ENCODE data around the gene MRPL34. TPM values are rescaled to one million over a fixed set of nuclear protein-coding genes. Genes with fewer than 3 reads are reported as not detected.

MRPL34 gene
- 47.2 TPM for polyA plus RNA-seq
- long read RNA-seq, donor 1, transcript MRPL34-201 (2 exons, 968 nt): major isoform, 35 of 36 reads
- long read RNA-seq, donor 1, partial matches to known transcripts: 0 of 36 reads
- long read RNA-seq, donor 1, other reads (novel, unspliced or antisense): 0 of 36 reads
- long read RNA-seq, donor 2, transcript MRPL34-201 (2 exons, 968 nt): major isoform, 63 of 64 reads
- long read RNA-seq, donor 2, partial matches to known transcripts: 0 of 64 reads
- long read RNA-seq, donor 2, other reads (novel, unspliced or antisense): 0 of 64 reads
- long read RNA-seq, donor 3: 0 reads
- long read RNA-seq, donor 4, partial matches to known transcripts: 0 of 3 reads
- long read RNA-seq, donor 4, other reads (novel, unspliced or antisense): 0 of 3 reads
- long read RNA-seq, donor 5, transcript MRPL34-201 (2 exons, 968 nt): major isoform, 17 of 18 reads
- long read RNA-seq, donor 5, partial matches to known transcripts: 0 of 18 reads
- long read RNA-seq, donor 5, other reads (novel, unspliced or antisense): 0 of 18 reads
- long read RNA-seq, donor 6, transcript MRPL34-201 (2 exons, 968 nt): major isoform, 52 of 53 reads
- long read RNA-seq, donor 6, partial matches to known transcripts: 0 of 53 reads
- long read RNA-seq, donor 6, other reads (novel, unspliced or antisense): 0 of 53 reads
- long read RNA-seq, donor 7, transcript MRPL34-201 (2 exons, 968 nt): major isoform, 17 of 17 reads
- long read RNA-seq, donor 7, partial matches to known transcripts: 0 of 17 reads
- long read RNA-seq, donor 7, other reads (novel, unspliced or antisense): 0 of 17 reads
- long read RNA-seq, donor 8, transcript MRPL34-201 (2 exons, 968 nt): major isoform, 73 of 73 reads
- long read RNA-seq, donor 8, partial matches to known transcripts: 0 of 73 reads
- long read RNA-seq, donor 8, other reads (novel, unspliced or antisense): 0 of 73 reads
- long read RNA-seq, donor 9, transcript MRPL34-201 (2 exons, 968 nt): major isoform, 51 of 52 reads
- long read RNA-seq, donor 9, partial matches to known transcripts: 0 of 52 reads
- long read RNA-seq, donor 9, other reads (novel, unspliced or antisense): 0 of 52 reads
- long read RNA-seq, donor 10, transcript MRPL34-201 (2 exons, 968 nt): major isoform, 75 of 77 reads
- long read RNA-seq, donor 10, partial matches to known transcripts: 0 of 77 reads
- long read RNA-seq, donor 10, other reads (novel, unspliced or antisense): 0 of 77 reads
- long read RNA-seq, donor 11, transcript MRPL34-201 (2 exons, 968 nt): major isoform, 32 of 32 reads
- long read RNA-seq, donor 11, partial matches to known transcripts: 0 of 32 reads
- long read RNA-seq, donor 11, other reads (novel, unspliced or antisense): 0 of 32 reads

DNA sequence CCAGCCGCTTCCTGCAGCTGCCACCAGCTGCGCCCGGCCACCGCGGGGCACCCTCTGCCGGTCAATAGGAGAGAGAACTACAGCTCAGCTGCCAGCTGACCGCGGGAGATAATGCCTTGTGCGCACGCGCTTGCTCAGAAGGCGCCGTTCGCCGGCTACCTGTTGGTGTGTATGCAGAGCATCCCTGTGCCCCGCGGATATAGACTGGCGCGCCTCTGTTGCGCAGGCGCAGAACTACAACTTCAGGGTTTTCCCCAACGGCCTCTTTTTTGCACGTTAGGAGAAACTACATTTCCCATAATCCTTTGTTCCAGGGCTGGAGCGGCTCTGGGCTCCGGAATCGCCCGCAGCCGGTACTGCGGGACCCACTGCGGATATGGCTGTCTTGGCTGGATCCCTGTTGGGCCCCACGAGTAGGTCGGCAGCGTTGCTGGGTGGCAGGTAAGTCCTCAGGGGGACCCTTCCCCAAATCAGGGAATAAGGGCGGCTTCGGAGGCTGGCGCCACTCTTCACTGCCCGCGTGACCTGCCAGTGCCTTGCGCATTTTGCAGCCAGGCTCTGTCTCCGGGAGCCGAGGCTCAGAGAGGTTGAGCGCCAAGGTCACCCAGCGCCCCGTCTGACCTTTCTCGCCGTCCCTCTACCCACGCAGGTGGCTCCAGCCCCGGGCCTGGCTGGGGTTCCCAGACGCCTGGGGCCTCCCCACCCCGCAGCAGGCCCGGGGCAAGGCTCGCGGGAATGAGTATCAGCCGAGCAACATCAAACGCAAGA lies at the start of gene MRPL34:
TSS of gene MRPL34 (plus strand) at position 356 of the 768 bp plus-strand sequence. CDS start at position 377, 21 bp downstream.
- Histone ChIP-seq H3K4me1 (ENCODE audit: control insufficient read depth, insufficient read depth, low read length) (peaks cover 29% of the 10 kb centered on the region), H3K36me3 (ENCODE audit: control insufficient read depth, insufficient read depth, low read length) (peaks cover 3% of the 10 kb centered on the region), H3K27me3 (ENCODE audit: control insufficient read depth, insufficient read depth, low read length) (no peaks in the 10 kb centered on the region), H3K9me3 (ENCODE audit: control insufficient read depth, low read depth, low read length) (no peaks in the 10 kb centered on the region), H3K27ac (ENCODE audit: low read length) (peak within 1 kb of the TSS; percentile 96), H3K4me3 (ENCODE audit: low read length) (peak within 1 kb of the TSS; percentile 82)
- no CpG with 5 or more reads among the region's 55 CpGs for WGBS (ENCODE audit: insufficient coverage, low lambda C conversion rate)
- peak; percentile 99 to 100 for DNase-seq

GRCh38 chr19:17256130-17256529 lies 49.5 kb upstream of the MRPL34 start:
- no peaks in the 10 kb centered on the region for H3K27me3 ChIP-seq (ENCODE audit: control insufficient read depth, insufficient read depth, low read length)
- no peaks in the 10 kb centered on the region for H3K36me3 ChIP-seq (ENCODE audit: control insufficient read depth, insufficient read depth, low read length)
- no CpG with 5 or more reads among the region's 3 CpGs for WGBS (ENCODE audit: insufficient coverage, low lambda C conversion rate)
- no peaks in the 10 kb centered on the region for H3K4me1 ChIP-seq (ENCODE audit: control insufficient read depth, insufficient read depth, low read length)
- no peak overlapping the region for H3K27ac ChIP-seq (ENCODE audit: low read length)
- DNase-seq: no peak
- peaks cover 7% of the 10 kb centered on the region for H3K9me3 ChIP-seq (ENCODE audit: control insufficient read depth, low read depth, low read length)
- H3K4me3 ChIP-seq (ENCODE audit: low read length): no peak overlapping the region

- Histone ChIP-seq H3K4me3 (ENCODE audit: low read length) (no peak overlapping the region), H3K27ac (ENCODE audit: low read length) (no peak overlapping the region)
- WGBS (ENCODE audit: insufficient coverage, low lambda C conversion rate): no CpG with 5 or more reads among the region's 9 CpGs
These were observed 46.4 kb upstream of the MRPL34 start for GRCh38 chr19:17259118-17259780.

DNA sequence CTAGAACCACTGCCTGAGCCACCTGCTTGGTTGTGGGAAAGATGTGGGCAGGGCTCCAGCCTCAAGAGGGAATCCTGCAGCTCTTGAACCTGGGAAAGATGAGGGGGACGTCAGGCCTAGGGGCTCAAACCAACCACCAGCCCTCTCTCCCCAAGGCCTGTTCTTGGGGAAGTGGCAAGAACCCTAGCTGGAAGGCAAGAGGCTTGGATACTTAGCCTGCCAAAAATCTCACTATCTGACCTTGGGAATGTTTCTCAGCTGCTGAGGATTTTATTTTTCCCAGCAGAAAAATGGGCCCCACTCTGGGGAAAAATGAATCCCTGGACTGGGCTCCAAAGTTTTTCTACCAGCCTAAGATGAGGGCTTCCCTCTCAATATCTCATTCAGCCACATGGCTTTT lies 45.7 kb upstream of the MRPL34 start:
- no peak for DNase-seq
- no CpG with 5 or more reads among the region's 1 CpG for WGBS (ENCODE audit: insufficient coverage, low lambda C conversion rate)
- Histone ChIP-seq H3K9me3 (ENCODE audit: control insufficient read depth, low read depth, low read length) (peaks cover 7% of the 10 kb centered on the region), H3K27ac (ENCODE audit: low read length) (no peak overlapping the region), H3K4me1 (ENCODE audit: control insufficient read depth, insufficient read depth, low read length) (no peaks in the 10 kb centered on the region), H3K27me3 (ENCODE audit: control insufficient read depth, insufficient read depth, low read length) (no peaks in the 10 kb centered on the region), H3K4me3 (ENCODE audit: low read length) (no peak overlapping the region), H3K36me3 (ENCODE audit: control insufficient read depth, insufficient read depth, low read length) (no peaks in the 10 kb centered on the region)

More at GRCh38 chr19:17259118-17259780, 46.4 kb upstream of the MRPL34 start:
- Histone ChIP-seq H3K27me3 (ENCODE audit: control insufficient read depth, insufficient read depth, low read length) (no peaks in the 10 kb centered on the region), H3K4me1 (ENCODE audit: control insufficient read depth, insufficient read depth, low read length) (no peaks in the 10 kb centered on the region), H3K9me3 (ENCODE audit: control insufficient read depth, low read depth, low read length) (peaks cover 7% of the 10 kb centered on the region), H3K36me3 (ENCODE audit: control insufficient read depth, insufficient read depth, low read length) (no peaks in the 10 kb centered on the region)
- no peak for DNase-seq

- no peaks in the 10 kb centered on the region for H3K4me1 ChIP-seq (ENCODE audit: control insufficient read depth, insufficient read depth, low read length)
- no peak overlapping the region for H3K4me3 ChIP-seq (ENCODE audit: low read length)
- peaks cover 7% of the 10 kb centered on the region for H3K9me3 ChIP-seq (ENCODE audit: control insufficient read depth, low read depth, low read length)
- H3K27ac ChIP-seq (ENCODE audit: low read length): no peak overlapping the region
- WGBS (ENCODE audit: insufficient coverage, low lambda C conversion rate): 36% methylated on average over 4 of the region's 15 CpGs
- no peaks in the 10 kb centered on the region for H3K27me3 ChIP-seq (ENCODE audit: control insufficient read depth, insufficient read depth, low read length)
- peak; percentile 65 to 80 for DNase-seq
- H3K36me3 ChIP-seq (ENCODE audit: control insufficient read depth, insufficient read depth, low read length): no peaks in the 10 kb centered on the region
These were observed 44.8 kb upstream of the MRPL34 start for GRCh38 chr19:17260842-17261325.

- DNase-seq: no peak
- Histone ChIP-seq H3K36me3 (ENCODE audit: control insufficient read depth, insufficient read depth, low read length) (no peaks in the 10 kb centered on the region), H3K4me1 (ENCODE audit: control insufficient read depth, insufficient read depth, low read length) (no peaks in the 10 kb centered on the region), H3K9me3 (ENCODE audit: control insufficient read depth, low read depth, low read length) (peaks cover 7% of the 10 kb centered on the region), H3K27ac (ENCODE audit: low read length) (no peak overlapping the region), H3K27me3 (ENCODE audit: control insufficient read depth, insufficient read depth, low read length) (no peaks in the 10 kb centered on the region), H3K4me3 (ENCODE audit: low read length) (no peak overlapping the region)
- no CpG with 5 or more reads among the region's 16 CpGs for WGBS (ENCODE audit: insufficient coverage, low lambda C conversion rate)
These were observed 43.1 kb upstream of the MRPL34 start for GRCh38 chr19:17262557-17262956.

DNA sequence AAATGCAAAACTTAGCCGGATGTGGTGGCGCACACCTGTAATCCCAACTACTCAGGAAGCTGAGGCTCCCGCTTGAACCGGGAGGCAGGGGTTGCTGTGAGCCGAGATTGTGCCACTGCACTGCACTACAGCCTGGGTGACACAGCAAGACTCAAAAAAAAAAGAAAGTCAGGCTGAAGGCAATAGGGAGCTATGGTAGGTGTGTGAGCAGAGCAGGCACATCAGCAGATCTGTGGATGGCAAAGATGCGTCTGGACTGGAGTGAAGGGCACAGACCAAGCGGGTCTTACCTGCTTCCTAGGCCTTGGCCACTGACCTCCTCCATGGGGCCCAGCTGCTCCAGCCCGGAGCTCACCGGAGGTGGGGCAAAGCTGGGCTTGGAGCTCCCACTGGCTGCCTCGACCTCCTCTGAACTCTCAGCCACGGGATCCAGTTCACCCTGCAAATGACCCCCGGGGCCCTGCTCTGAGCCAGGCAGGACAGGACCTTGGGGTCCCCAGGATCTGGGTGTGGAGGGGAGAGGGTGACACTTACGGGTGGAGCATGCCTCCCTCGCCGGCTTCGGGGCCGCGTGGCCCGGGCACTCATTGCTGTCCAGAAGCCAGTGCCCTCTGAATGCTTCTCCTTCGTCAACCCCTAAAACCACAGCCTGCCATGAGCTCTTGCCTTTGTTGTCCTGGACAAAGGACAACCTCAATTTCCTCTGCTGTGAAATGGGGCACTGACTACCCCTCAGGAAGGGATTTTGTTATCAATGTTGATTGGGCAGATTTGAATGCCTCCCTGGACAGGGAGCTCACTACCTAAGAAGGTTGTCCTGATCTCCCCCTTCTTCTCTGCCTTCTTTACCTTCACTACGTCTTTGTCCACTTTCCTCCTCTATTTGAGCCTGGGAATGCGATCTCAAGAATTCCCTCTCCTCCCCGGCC lies 41.7 kb upstream of the MRPL34 start:
- H3K27me3 ChIP-seq (ENCODE audit: control insufficient read depth, insufficient read depth, low read length): no peaks in the 10 kb centered on the region
- DNase-seq: no peak
- peaks cover 6% of the 10 kb centered on the region for H3K4me1 ChIP-seq (ENCODE audit: control insufficient read depth, insufficient read depth, low read length)
- WGBS (ENCODE audit: insufficient coverage, low lambda C conversion rate): 86% methylated on average over 1 of the region's 23 CpGs
- peaks cover 7% of the 10 kb centered on the region for H3K9me3 ChIP-seq (ENCODE audit: control insufficient read depth, low read depth, low read length)
- peak overlapping the region; percentile 10 for H3K4me3 ChIP-seq (ENCODE audit: low read length)
- no peak overlapping the region for H3K27ac ChIP-seq (ENCODE audit: low read length)
- peaks cover 4% of the 10 kb centered on the region for H3K36me3 ChIP-seq (ENCODE audit: control insufficient read depth, insufficient read depth, low read length)

DNA sequence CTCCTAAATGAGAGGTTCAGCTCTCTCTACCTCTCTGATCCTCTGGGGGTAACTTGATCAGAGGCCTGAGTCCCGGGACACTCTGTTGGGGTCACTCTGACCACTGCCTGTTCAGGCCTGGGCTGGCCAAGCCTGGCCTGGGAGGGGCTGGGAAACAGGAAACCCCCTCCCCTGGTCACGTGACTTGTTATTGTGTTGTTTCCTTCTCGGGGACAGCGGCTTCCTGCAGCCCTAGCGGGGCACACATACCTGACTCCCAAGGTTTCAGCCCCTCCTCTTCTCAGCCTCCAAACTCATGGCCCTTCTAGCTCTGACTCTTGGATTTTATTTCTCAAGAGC lies 41.1 kb upstream of the MRPL34 start, which contains the start of gene USHBP1:
TSS of gene USHBP1 (minus strand) at position 105 of the 339 bp plus-strand sequence. CDS start 446 bp downstream, outside the sequence.
- Histone ChIP-seq H3K27ac (ENCODE audit: low read length) (no peak within 1 kb of the TSS), H3K4me1 (ENCODE audit: control insufficient read depth, insufficient read depth, low read length) (peaks cover 6% of the 10 kb centered on the region), H3K27me3 (ENCODE audit: control insufficient read depth, insufficient read depth, low read length) (no peaks in the 10 kb centered on the region), H3K36me3 (ENCODE audit: control insufficient read depth, insufficient read depth, low read length) (peaks cover 5% of the 10 kb centered on the region), H3K4me3 (ENCODE audit: low read length) (peak within 1 kb of the TSS; percentile 10), H3K9me3 (ENCODE audit: control insufficient read depth, low read depth, low read length) (peaks cover under 1% of the 10 kb centered on the region)
- 50% methylated on average over 2 of the region's 5 CpGs for WGBS (ENCODE audit: insufficient coverage, low lambda C conversion rate)
- no peak for DNase-seq

All from large intestine (tissue), 12 donors.